Measurements from ENCODE around the gene ARHGEF39.

- TF ChIP-seq, protein P1, sequence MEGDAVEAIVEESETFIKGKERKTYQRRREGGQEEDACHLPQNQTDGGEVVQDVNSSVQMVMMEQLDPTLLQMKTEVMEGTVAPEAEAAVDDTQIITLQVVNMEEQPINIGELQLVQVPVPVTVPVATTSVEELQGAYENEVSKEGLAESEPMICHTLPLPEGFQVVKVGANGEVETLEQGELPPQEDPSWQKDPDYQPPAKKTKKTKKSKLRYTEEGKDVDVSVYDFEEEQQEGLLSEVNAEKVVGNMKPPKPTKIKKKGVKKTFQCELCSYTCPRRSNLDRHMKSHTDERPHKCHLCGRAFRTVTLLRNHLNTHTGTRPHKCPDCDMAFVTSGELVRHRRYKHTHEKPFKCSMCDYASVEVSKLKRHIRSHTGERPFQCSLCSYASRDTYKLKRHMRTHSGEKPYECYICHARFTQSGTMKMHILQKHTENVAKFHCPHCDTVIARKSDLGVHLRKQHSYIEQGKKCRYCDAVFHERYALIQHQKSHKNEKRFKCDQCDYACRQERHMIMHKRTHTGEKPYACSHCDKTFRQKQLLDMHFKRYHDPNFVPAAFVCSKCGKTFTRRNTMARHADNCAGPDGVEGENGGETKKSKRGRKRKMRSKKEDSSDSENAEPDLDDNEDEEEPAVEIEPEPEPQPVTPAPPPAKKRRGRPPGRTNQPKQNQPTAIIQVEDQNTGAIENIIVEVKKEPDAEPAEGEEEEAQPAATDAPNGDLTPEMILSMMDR (optimal IDR thresholded peaks at IDR 0.05 in 1 of 3, IDR thresholded peaks at IDR 0.05 in 1 of 3, conservative IDR thresholded peaks at IDR 0.05 in 1 of 3; ENCODE audit: extremely low read depth in 1 of 3, insufficient read depth in 2 of 3, low read length in 3 of 3): no peak
- no peak for TF ChIP-seq EZH2 (IDR thresholded peaks at IDR 0.05; ENCODE audit: low read length)
These were observed 10.2 kb upstream of the ARHGEF39 start for GRCh38 chr9:35675204-35675603.
